Astrocyte of the cerebellum (primary cell): ENCODE measurements around the gene SERPINA4.

Experiments
- DNase-seq: peaks from one replicate; pipeline ENCODE4 v3.0.0-alpha.2; 2011; ENCODE audit warnings: low read depth
- H3K4me3 ChIP-seq: 2 replicates; pipeline ENCODE4 v1.5.1; 2011; ENCODE audit warnings: mild to moderate bottlenecking, low read depth, low read length, moderate library complexity
- in situ Hi-C: cut with HindIII; loops from 2 replicates; pipeline ENCODE4 v1.10.0; 2017; ENCODE audit warnings: low sequenced_read_pairs
- TF ChIP-seq, protein P1 (sequence below): IDR thresholded peaks from 2 replicates; pipeline ENCODE4 v1.5.1; 2012; ENCODE audit warnings: low read length, low read depth, moderate library complexity, mild to moderate bottlenecking; ENCODE audit errors: missing control alignments

The SERPINA4 gene

DNA sequence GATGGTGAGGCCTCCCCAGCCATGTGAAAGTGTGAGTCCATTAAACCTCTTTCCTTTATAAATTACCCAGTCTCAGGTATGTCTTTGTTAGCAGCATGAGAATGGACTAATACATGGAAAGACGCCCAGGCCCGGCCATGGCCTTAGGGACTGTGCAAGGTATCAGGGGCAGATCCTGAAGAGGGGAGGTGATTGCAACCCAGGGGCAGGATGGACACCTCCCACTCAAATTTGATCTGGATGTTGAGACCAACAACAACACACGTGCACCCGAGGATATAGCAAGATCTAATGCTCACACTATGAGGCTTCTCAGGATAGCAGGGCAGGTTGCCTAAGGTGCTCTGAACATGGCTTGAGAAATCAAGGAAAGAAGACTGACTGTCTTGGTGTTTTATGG, 13.5 kb upstream of the SERPINA4 start:
- in situ Hi-C loops, result no loop called here
- TF ChIP-seq, protein P1, sequence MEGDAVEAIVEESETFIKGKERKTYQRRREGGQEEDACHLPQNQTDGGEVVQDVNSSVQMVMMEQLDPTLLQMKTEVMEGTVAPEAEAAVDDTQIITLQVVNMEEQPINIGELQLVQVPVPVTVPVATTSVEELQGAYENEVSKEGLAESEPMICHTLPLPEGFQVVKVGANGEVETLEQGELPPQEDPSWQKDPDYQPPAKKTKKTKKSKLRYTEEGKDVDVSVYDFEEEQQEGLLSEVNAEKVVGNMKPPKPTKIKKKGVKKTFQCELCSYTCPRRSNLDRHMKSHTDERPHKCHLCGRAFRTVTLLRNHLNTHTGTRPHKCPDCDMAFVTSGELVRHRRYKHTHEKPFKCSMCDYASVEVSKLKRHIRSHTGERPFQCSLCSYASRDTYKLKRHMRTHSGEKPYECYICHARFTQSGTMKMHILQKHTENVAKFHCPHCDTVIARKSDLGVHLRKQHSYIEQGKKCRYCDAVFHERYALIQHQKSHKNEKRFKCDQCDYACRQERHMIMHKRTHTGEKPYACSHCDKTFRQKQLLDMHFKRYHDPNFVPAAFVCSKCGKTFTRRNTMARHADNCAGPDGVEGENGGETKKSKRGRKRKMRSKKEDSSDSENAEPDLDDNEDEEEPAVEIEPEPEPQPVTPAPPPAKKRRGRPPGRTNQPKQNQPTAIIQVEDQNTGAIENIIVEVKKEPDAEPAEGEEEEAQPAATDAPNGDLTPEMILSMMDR, result no peak
- DNase-seq, result no peak
- H3K4me3 ChIP-seq, result no peak overlapping the region

DNA sequence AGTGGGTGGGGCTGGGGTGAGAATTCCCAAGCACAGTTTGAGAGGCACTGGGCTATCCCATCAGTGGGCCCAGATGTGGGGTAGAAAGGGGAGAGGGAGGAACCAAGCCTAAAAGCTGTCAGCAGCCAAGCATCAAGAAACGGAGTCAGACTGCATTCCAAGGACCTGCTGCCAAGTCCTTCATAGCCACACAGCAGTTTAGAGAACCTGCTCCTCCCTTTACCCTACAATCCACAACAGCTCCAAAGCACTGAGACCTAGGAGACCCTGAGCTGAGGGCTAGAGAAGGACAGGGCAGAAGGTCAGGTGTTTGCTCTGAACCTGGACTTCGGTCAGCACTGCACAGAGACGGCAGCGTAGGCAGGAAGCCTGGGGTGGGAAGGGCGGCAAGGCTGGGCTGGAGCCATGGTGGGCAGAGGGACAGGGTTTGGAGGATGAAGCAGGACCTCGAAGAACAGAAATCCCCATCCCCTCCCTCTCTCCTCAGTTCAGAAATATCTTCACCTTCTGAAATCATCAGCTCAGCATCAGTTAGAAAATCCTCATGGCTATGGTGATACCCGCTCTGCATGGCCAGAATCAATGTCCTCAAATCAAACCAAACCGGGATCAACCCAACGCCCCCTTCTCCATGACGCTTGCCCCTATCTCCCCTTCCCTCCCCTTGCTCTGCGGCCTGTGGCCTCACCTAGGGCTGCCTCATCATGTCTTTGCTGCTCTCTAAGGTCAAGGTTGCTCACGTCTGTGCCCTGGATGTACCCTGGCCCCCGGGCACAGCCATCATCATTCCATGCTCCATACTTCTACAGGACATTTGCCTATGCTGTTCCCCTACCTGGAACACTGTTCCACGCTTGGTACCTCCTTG, 12.9 kb upstream of the SERPINA4 start:
- no peak for DNase-seq
- in situ Hi-C loops, result no loop called here
- TF ChIP-seq, protein P1, result no peak
- H3K4me3 ChIP-seq, result no peak overlapping the region

DNA sequence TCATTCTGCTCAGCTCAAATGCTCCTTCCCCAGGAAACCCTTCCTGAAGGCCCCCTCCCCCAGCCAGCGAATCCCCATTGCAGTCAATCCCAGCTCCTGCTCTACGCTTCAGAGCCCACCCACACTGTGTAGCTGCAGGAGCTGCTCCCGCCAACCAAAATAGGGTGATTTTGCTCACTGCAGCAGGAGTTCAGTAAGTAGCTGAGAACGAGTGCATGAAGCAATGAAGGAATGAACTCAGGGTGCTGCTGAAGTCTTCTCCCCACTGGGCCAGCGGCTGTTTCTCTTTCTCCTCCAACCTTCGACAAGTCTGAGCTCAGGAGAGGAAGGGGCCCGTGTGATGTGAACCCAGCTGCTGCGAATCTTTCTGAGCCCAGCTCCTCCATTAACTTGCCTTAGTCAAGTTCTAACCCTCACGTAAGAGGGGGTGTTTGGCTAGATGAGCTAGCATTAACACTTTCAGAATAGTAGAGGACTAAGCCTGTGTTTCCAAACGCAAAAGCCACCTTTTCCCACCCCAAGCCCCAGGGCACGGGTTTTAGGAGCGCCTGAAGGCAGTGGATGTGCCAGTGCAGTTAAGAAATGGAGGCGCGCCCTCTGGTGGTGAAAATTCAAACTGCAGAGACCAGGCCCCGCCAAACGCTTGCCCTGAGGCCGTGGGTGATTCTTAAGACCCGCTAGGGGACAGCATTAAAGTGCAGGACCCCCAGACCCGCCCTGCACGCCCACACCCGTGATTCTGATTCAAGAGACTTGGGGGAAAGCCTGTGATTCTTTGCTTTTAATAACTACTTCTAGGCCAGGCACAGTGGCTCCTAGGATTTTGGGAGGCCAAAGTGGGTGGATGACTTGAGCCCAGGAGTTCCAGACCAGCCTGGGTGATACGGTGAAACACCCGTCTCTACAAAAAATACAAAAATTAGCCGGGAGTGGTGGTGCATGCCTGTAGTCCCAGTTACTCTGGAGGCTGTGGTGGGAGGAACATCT, 11.9 kb upstream of the SERPINA4 start:
- no peak overlapping the region for H3K4me3 ChIP-seq
- TF ChIP-seq, protein P1, result peak; percentile 88
- in situ Hi-C loops, result no loop called here
- no peak for DNase-seq

DNA sequence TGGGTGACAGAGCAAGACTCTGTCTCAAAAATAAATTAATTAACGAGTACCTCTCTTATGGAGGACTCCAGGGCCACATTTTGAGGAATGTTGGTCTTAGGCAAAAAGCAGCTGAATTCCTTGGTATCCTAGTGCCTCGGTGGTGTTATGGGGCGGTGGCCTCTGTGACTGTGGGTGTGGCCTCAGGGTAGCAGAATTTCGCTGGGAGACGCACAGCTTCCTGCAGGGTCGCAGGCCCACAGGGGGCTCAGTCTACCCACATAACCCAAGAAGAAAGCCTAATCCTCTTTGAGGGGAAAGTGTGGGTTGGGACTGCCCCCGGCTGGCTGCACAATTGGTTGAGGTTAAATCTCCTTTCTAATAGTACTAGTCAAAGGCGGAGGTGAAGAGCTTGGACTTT, 11.2 kb upstream of the SERPINA4 start:
- no peak for DNase-seq
- TF ChIP-seq, protein P1, result no peak
- in situ Hi-C loops, result no loop called here
- no peak overlapping the region for H3K4me3 ChIP-seq

DNA sequence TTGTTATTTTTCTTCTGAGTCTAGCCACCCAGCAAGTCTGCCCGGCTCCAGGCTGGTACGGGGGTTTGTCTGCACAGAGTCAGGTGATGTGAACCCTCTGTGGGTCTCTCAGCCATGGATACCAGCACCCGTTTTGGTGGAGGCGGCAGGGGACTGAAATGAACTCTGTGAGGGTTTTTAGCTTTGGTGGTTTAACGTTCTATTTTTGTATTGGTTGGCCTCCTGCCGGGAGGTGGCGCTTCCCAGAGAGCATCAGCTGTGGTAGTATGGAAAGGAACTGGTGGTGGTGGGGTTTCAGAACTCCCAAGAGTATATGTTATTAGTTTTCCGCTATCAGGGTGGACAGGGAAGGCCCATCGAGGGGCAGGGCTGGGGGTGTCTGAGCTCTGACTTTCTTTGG, 5.3 kb upstream of the SERPINA4 start:
- in situ Hi-C loops, result no loop called here
- H3K4me3 ChIP-seq, result no peak overlapping the region

DNA sequence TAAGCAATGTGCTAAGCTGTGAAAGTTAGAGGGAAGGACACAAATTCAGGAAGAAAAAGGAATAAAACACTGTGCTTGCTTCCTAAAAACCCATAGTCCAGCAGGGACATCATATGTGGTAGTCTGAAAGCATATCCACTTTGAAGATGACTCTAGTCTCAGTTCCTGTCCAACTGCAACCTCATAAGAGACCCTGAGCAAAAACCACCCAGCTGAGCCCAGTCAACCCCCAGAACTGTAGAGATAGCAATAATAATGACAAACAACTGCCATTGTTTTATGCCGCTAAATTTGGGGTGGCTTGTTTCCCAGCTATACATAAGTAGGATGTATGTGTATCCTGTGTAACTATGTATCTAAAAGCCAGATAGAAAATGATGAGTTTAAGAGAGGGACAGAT, 3.9 kb upstream of the SERPINA4 start:
- no peak overlapping the region for H3K4me3 ChIP-seq
- TF ChIP-seq, protein P1, result no peak
- DNase-seq, result no peak
- in situ Hi-C loops, result no loop called here

More for the DNA sequence above, 5.3 kb upstream of the SERPINA4 start:
- TF ChIP-seq, protein P1, result no peak
- no peak for DNase-seq
